Mesothelial cell of epicardium (in vitro differentiated cells): ENCODE results near the gene TP73. TPM values are rescaled to one million over a fixed set of nuclear protein-coding genes. Genes with fewer than 3 reads are reported as not detected.

ENCODE experiments used
- DNase-seq, 2 experiments: peaks; one replicate each; pipeline ENCODE4 v3.0.0; 2021; ENCODE audit warnings: low spot score in 2 of 2; ENCODE audit not compliant: unreplicated experiment in 2 of 2
- H3K27ac Mint-ChIP-seq: 2 replicates; pipeline ENCODE4 v1.8.0; 2021; ENCODE audit warnings: mixed read lengths
- H3K27me3 Mint-ChIP-seq: 2 replicates; pipeline ENCODE4 v1.8.0; 2021; ENCODE audit warnings: low read depth, mixed read lengths
- H3K36me3 Mint-ChIP-seq: 2 replicates; pipeline ENCODE4 v1.8.0; 2021; ENCODE audit warnings: mixed read lengths
- H3K4me1 Mint-ChIP-seq: 2 replicates; pipeline ENCODE4 v1.8.0; 2021; ENCODE audit warnings: mixed read lengths
- H3K4me3 Mint-ChIP-seq: 2 replicates; pipeline ENCODE4 v1.8.0; 2021; ENCODE audit warnings: mild to moderate bottlenecking, moderate library complexity, mixed read lengths
- H3K9me3 Mint-ChIP-seq: 2 replicates; pipeline ENCODE4 v1.8.0; 2021; ENCODE audit warnings: mixed read lengths
- total RNA-seq: library from RNA; stranded (reverse); gene quantifications from 3 replicates; pipeline ENCODE4 v1.2.1, GENCODE V29; 2021
- TF ChIP-seq, protein P1 (sequence below): fragments of 200-600 bp; sonication (generic); IDR thresholded peaks from one replicate; pipeline ENCODE4 v1.5.0; 2021; ENCODE audit warnings: antibody characterized with exemption; ENCODE audit not compliant: unreplicated experiment

Gene TP73
- total RNA-seq, 1 donor from 2014 or later: 1.4 TPM

DNA sequence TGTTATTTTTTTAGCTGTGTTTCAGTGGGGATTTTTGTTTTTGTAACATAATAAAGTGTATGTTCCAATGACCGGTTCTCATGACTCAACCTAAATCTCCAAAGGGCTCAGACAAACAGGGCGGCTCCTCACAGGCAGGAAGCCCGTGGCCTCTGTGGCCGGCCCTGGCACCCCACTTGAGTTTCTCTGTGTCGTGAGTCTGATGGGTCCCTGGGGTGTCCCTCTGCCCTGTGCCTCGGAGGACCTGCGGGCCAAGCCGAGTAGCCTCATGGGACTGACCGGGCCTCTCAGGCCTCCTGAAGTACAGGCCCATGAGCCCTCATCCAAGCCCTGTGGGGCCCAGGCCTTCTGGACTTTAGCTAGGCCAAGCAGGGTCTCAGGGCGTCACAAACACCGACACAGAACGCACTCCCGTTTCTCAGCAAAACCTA, 83.8 kb downstream of the TP73 start:
- H3K4me3 Mint-ChIP-seq: no peak overlapping the region
- H3K4me1 Mint-ChIP-seq: no peaks in the 10 kb centered on the region
- H3K9me3 Mint-ChIP-seq: no peaks in the 10 kb centered on the region
- no peak overlapping the region for H3K27ac Mint-ChIP-seq
- no peak for DNase-seq
- TF ChIP-seq, protein P1, sequence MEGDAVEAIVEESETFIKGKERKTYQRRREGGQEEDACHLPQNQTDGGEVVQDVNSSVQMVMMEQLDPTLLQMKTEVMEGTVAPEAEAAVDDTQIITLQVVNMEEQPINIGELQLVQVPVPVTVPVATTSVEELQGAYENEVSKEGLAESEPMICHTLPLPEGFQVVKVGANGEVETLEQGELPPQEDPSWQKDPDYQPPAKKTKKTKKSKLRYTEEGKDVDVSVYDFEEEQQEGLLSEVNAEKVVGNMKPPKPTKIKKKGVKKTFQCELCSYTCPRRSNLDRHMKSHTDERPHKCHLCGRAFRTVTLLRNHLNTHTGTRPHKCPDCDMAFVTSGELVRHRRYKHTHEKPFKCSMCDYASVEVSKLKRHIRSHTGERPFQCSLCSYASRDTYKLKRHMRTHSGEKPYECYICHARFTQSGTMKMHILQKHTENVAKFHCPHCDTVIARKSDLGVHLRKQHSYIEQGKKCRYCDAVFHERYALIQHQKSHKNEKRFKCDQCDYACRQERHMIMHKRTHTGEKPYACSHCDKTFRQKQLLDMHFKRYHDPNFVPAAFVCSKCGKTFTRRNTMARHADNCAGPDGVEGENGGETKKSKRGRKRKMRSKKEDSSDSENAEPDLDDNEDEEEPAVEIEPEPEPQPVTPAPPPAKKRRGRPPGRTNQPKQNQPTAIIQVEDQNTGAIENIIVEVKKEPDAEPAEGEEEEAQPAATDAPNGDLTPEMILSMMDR: no peak
- peaks cover 4% of the 10 kb centered on the region for H3K27me3 Mint-ChIP-seq
- H3K36me3 Mint-ChIP-seq: peaks cover 9% of the 10 kb centered on the region

DNA sequence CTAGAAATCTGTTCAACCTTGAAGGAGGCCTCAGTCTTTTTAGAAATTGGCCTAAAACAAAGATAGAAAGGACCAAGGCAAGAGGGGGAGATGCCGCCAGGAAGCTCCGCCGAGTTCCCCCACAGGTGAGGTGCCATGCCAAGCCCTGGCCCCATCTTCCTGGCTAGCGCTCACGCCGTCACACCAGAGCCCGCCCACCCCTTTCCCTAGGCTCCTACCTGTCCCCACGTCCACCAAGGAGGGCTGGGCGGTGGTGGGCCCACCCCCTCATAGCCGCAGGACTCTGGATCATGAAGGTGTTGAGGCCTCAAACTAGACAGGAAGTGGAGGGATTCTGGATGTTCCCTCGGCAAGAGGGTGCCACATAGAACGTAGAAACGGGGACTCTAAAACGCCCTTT, 84.4 kb downstream of the TP73 start:
- Mint-ChIP-seq H3K4me3 (no peak overlapping the region), H3K27me3 (peaks cover under 1% of the 10 kb centered on the region), H3K9me3 (no peaks in the 10 kb centered on the region), H3K4me1 (no peaks in the 10 kb centered on the region), H3K36me3 (peaks cover 12% of the 10 kb centered on the region), H3K27ac (no peak overlapping the region)
- no peak for DNase-seq
- TF ChIP-seq, protein P1: no peak

DNA sequence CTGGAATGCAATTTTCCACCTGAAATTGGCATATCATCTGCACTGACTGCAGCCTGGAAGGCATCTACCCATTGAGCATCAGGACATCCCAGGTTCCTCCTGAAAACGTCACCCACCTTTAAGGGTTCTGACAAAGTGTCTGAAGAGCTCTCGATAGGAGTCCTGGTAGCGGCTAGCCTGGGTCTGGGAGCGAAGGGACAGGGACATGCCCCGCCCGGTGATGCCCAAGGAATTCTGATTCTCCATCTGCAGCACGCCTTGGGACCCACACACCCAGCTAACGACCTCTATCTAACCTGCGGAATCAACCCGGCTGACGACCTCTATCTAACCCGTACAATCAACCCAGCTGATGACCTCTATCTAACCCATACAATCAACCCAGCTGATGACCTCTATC, 86.6 kb downstream of the TP73 start:
- no peaks in the 10 kb centered on the region for H3K9me3 Mint-ChIP-seq
- H3K36me3 Mint-ChIP-seq: peaks cover 16% of the 10 kb centered on the region
- DNase-seq: no peak
- H3K4me1 Mint-ChIP-seq: no peaks in the 10 kb centered on the region
- H3K27me3 Mint-ChIP-seq: no peaks in the 10 kb centered on the region
- no peak overlapping the region for H3K4me3 Mint-ChIP-seq
- H3K27ac Mint-ChIP-seq: no peak overlapping the region
- TF ChIP-seq, protein P1: no peak

DNA sequence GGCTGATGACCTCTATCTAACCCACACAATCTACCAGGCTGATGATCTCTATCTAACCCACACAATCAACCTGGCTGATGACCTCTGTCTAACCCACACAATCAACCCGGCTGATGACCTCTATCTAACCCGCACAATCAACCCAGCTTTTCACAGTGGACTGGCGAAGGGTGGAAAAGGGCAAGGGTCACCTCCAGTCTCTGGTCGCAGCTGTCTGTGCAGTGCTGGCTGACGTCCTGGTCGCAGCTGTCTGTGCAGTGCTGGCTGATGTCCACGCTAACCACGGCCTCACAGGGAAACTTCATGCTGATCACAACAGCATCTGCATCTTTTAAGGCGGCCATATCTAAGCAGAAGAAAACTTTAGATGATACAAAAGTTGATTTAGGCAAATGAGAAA, 87.7 kb downstream of the TP73 start:
- TF ChIP-seq, protein P1: no peak
- Mint-ChIP-seq H3K9me3 (no peaks in the 10 kb centered on the region), H3K4me3 (no peak overlapping the region), H3K4me1 (peaks cover 7% of the 10 kb centered on the region), H3K27ac (no peak overlapping the region), H3K27me3 (no peaks in the 10 kb centered on the region), H3K36me3 (peaks cover 16% of the 10 kb centered on the region)
- no peak for DNase-seq

DNA sequence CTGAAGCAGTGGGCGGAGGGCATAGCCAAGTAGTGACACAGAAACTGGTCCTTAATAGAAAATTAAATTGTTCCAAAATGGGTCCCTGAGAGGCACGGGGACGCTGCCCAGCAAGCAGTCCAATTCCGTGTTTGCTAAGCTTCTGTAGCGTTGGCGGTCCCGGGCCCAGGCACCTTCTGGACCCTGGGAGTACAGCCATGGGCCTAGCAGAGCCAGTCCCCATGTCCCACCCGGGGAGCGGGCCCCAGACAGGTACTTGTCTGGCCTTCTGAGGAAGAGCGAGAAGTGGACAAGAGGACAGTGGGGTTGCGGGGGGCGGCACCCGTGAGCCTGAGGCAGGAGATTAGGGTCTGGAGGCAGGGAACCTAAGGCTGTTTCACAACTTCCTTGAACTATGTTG, 88.4 kb downstream of the TP73 start:
- no peaks in the 10 kb centered on the region for H3K9me3 Mint-ChIP-seq
- no peak for DNase-seq
- peaks cover 15% of the 10 kb centered on the region for H3K36me3 Mint-ChIP-seq
- no peak overlapping the region for H3K27ac Mint-ChIP-seq
- H3K27me3 Mint-ChIP-seq: no peaks in the 10 kb centered on the region
- no peak overlapping the region for H3K4me3 Mint-ChIP-seq
- TF ChIP-seq, protein P1: no peak
- peaks cover 14% of the 10 kb centered on the region for H3K4me1 Mint-ChIP-seq
